Ishikawa (cell line): ENCODE measurements around the gene TLE3.

Source experiments
- CEBPB ChIP-seq: IDR thresholded peaks from 2 replicates; pipeline ENCODE4 v1.6.1; 2012
- EGR1 ChIP-seq: IDR thresholded peaks from 2 replicates; pipeline ENCODE4 v1.6.1; 2012
- EP300 ChIP-seq: IDR thresholded peaks from 2 replicates; pipeline ENCODE4 v1.6.1; 2012; ENCODE audit warnings: borderline replicate concordance
- MAX ChIP-seq: IDR thresholded peaks from 2 replicates; pipeline ENCODE4 v1.6.1; 2012
- NFIC ChIP-seq: IDR thresholded peaks from 2 replicates; pipeline ENCODE4 v1.6.1; 2012
- REST ChIP-seq: IDR thresholded peaks from 2 replicates; pipeline ENCODE4 v1.6.1; 2012; ENCODE audit warnings: low read depth, mild to moderate bottlenecking

GRCh38 chr15:70142072-70142321 lies 44.3 kb upstream of the TLE3 start:
- no peak for TF ChIP-seq CEBPB
- TF ChIP-seq NFIC, result no peak
- no peak for TF ChIP-seq EGR1
- TF ChIP-seq EP300, result no peak
- no peak for TF ChIP-seq REST
- no peak for TF ChIP-seq MAX
